Neuronal stem cell (in vitro differentiated cells): ENCODE results near the gene SFMBT2.

Experiments
- DNase-seq: peaks from one replicate; pipeline ENCODE4 v3.0.0-alpha.2; 2013; ENCODE audit warnings: low spot score
- H2AFZ ChIP-seq: one replicate; pipeline ENCODE4 v1.6.1; 2013; ENCODE audit warnings: mild to moderate bottlenecking, low read length, inconsistent platforms
- H2AK5ac ChIP-seq: 2 replicates; pipeline ENCODE4 v1.6.1; 2013; ENCODE audit warnings: low read depth, mild to moderate bottlenecking, inconsistent platforms, low read length, moderate library complexity, mixed read lengths
- H2BK120ac ChIP-seq: 2 replicates; pipeline ENCODE4 v1.6.1; 2013; ENCODE audit warnings: low read depth, mild to moderate bottlenecking, inconsistent platforms, low read length, moderate library complexity, mixed read lengths
- H2BK12ac ChIP-seq: one replicate; pipeline ENCODE4 v1.6.1; 2013; ENCODE audit warnings: low read length, inconsistent platforms
- H2BK15ac ChIP-seq: 2 replicates; pipeline ENCODE4 v1.6.1; 2013; ENCODE audit warnings: mild to moderate bottlenecking, low read length, inconsistent platforms, mixed read lengths
- H2BK5ac ChIP-seq: one replicate; pipeline ENCODE4 v1.6.1; 2013; ENCODE audit warnings: inconsistent platforms, mild to moderate bottlenecking, low read length, moderate library complexity
- H3K14ac ChIP-seq: one replicate; pipeline ENCODE4 v1.6.1; 2013; ENCODE audit warnings: low read length, inconsistent platforms
- H3K18ac ChIP-seq: 2 replicates; pipeline ENCODE4 v1.6.1; 2013; ENCODE audit warnings: low read length, inconsistent platforms
- H3K23ac ChIP-seq: 2 replicates; pipeline ENCODE4 v1.6.1; 2013; ENCODE audit warnings: low read depth, mild to moderate bottlenecking, mixed read lengths, low read length, inconsistent platforms; ENCODE audit not compliant: poor library complexity
- H3K27ac ChIP-seq: replicated peaks from 3 replicates; pipeline ENCODE4 v1.5.1; 2013; ENCODE audit warnings: low read length, inconsistent platforms
- H3K27me3 ChIP-seq, 3 experiments: 2 replicates each; pipeline ENCODE4 v1.6.1; 2013; ENCODE audit warnings: low read length in 3 of 3, mild to moderate bottlenecking in 2 of 3, inconsistent platforms in 1 of 3, low read depth in 1 of 3, mixed read lengths in 1 of 3, moderate library complexity in 1 of 3; ENCODE audit not compliant: control insufficient read depth in 3 of 3, insufficient read depth in 3 of 3
- H3K36me3 ChIP-seq, 2 donors: replicated peaks in 1 of 2; 2 replicates each; pipeline ENCODE4 v1.6.1; 2013; ENCODE audit warnings: low read length in 2 of 2; ENCODE audit not compliant: control insufficient read depth in 2 of 2, insufficient read depth in 2 of 2
- H3K4ac ChIP-seq: 2 replicates; pipeline ENCODE4 v1.6.1; 2013; ENCODE audit warnings: inconsistent platforms, mild to moderate bottlenecking, low read length, moderate library complexity
- H3K4me1 ChIP-seq, 2 donors: 1 replicate in 1 of 2; 2 replicates in 1 of 2; pipeline ENCODE4 v1.6.1; 2013; ENCODE audit warnings: low read length in 2 of 2, low read depth in 1 of 2; ENCODE audit not compliant: control insufficient read depth in 2 of 2, insufficient read depth in 1 of 2
- H3K4me2 ChIP-seq: one replicate; pipeline ENCODE4 v1.6.1; 2013; ENCODE audit warnings: mild to moderate bottlenecking, low read length, inconsistent platforms; ENCODE audit not compliant: insufficient read depth, poor library complexity, severe bottlenecking
- H3K4me3 ChIP-seq, 2 donors: 2 replicates each; pipeline ENCODE4 v1.5.1; 2013; ENCODE audit warnings: low read length in 2 of 2, mild to moderate bottlenecking in 2 of 2, inconsistent platforms in 1 of 2, moderate library complexity in 1 of 2
- H3K79me1 ChIP-seq: one replicate; pipeline ENCODE4 v1.6.1; 2013; ENCODE audit warnings: low read depth, mild to moderate bottlenecking, inconsistent platforms, low read length, moderate library complexity
- H3K9ac ChIP-seq: one replicate; pipeline ENCODE4 v1.6.1; 2013; ENCODE audit warnings: mild to moderate bottlenecking, low read depth, low read length, inconsistent platforms; ENCODE audit not compliant: poor library complexity
- H3K9me3 ChIP-seq, 2 donors: replicated peaks in 1 of 2; 2 replicates each; pipeline versions ENCODE3 to v1.6.1; 2013; ENCODE audit warnings: low read length in 2 of 2, mild to moderate bottlenecking in 2 of 2, inconsistent platforms in 1 of 2, low read depth in 1 of 2, mixed read lengths in 1 of 2, moderate library complexity in 1 of 2; ENCODE audit not compliant: control insufficient read depth in 2 of 2, insufficient read depth in 1 of 2
- H4K8ac ChIP-seq: one replicate; pipeline ENCODE4 v1.6.1; 2013; ENCODE audit warnings: low read depth, mild to moderate bottlenecking, inconsistent platforms, low read length, moderate library complexity
- H4K91ac ChIP-seq: one replicate; pipeline ENCODE4 v1.6.1; 2013; ENCODE audit warnings: low read length, low read depth, mild to moderate bottlenecking, inconsistent platforms; ENCODE audit not compliant: poor library complexity
- WGBS, 2 donors: extraction: QIAGEN DNeasy Blood & Tissue Kit; methylation state at CpG; one replicate each; pipeline ENCODE4 v1.1.7; 2013; ENCODE audit warnings: missing lambda C conversion rate in 2 of 2, mixed read lengths in 1 of 2; ENCODE audit not compliant: insufficient read length in 2 of 2, insufficient replicate concordance in 1 of 2; ENCODE audit errors: extremely low coverage in 2 of 2; 5-methylcytosine and 5-hydroxymethylcytosine counted together

The SFMBT2 gene

GRCh38 chr10:7122561-7122960 lies 288.3 kb downstream of the SFMBT2 start:
- no peak overlapping the region for H2AFZ ChIP-seq
- H2BK5ac ChIP-seq, result no peak overlapping the region
- H3K4ac ChIP-seq, result no peak overlapping the region
- no peak overlapping the region for H3K14ac ChIP-seq
- no peaks in the 10 kb centered on the region for H3K79me1 ChIP-seq
- no peak for DNase-seq
- no peak overlapping the region for H3K27ac ChIP-seq
- no peak overlapping the region for H3K4me2 ChIP-seq
- no peaks in the 10 kb centered on the region for H3K27me3 ChIP-seq
- H3K9me3 ChIP-seq, result no peaks in the 10 kb centered on the region
- no peak overlapping the region for H4K8ac ChIP-seq
- no peak overlapping the region for H3K9ac ChIP-seq
- no peak overlapping the region for H4K91ac ChIP-seq
- no peak overlapping the region for H3K23ac ChIP-seq
- no peak overlapping the region for H2BK15ac ChIP-seq
- no peak overlapping the region for H2BK12ac ChIP-seq
- no peak overlapping the region for H3K4me3 ChIP-seq
- H3K18ac ChIP-seq, result no peak overlapping the region
- no peak overlapping the region for H2AK5ac ChIP-seq
- no peaks in the 10 kb centered on the region for H3K36me3 ChIP-seq
- no peaks in the 10 kb centered on the region for H3K4me1 ChIP-seq
- no CpG with 5 or more reads among the region's 3 CpGs for WGBS, 2 donors
- H2BK120ac ChIP-seq, result no peak overlapping the region

DNA sequence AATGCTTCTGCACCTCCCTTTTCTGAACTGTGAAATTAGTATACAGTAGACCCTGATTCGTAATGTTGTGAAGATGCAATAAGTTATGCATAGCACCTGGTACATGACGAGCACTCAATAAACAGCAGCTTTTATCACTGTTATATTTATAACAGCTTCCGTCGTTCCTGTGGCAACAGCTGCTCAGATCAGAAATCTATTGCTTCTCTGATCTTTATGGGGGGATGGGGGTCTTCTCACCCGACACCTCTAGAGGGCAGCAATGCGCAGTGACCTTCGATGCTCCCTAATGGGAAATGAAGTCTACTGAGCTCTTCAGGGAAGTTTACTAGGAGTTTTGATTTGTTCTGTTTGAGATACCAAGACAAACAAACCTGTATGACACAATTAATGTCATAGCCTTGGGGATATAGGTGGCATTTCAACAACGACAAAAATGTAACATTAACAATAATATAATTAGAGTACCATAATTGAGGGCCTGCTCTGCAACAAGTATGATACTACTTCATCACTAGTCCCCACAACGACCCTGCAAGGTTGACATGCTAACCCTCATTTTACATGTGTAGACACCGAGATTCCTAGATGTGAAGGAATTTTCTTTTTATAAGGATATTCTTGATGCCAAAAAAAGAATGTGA lies 289.6 kb downstream of the SFMBT2 start:
- Histone ChIP-seq H3K14ac (no peak overlapping the region), H2BK15ac (no peak overlapping the region), H3K27me3 (no peaks in the 10 kb centered on the region), H2BK12ac (no peak overlapping the region), H3K18ac (no peak overlapping the region), H3K9me3 (no peaks in the 10 kb centered on the region), H3K23ac (no peak overlapping the region), H4K91ac (no peak overlapping the region), H2BK5ac (no peak overlapping the region), H2BK120ac (no peak overlapping the region), H3K4me3 (no peak overlapping the region), H3K4me1 (no peaks in the 10 kb centered on the region), H2AFZ (no peak overlapping the region), H3K27ac (no peak overlapping the region), H3K4me2 (no peak overlapping the region), H3K79me1 (no peaks in the 10 kb centered on the region), H4K8ac (no peak overlapping the region), H2AK5ac (no peak overlapping the region), H3K4ac (no peak overlapping the region), H3K36me3 (no peaks in the 10 kb centered on the region), H3K9ac (no peak overlapping the region)
- no CpG with 5 or more reads among the region's 10 CpGs for WGBS, 2 donors
- DNase-seq, result peak; percentile 54

- no peaks in the 10 kb centered on the region for H3K36me3 ChIP-seq
- H3K27me3 ChIP-seq, result no peaks in the 10 kb centered on the region
- no peak overlapping the region for H2AFZ ChIP-seq
- no peak overlapping the region for H2BK120ac ChIP-seq
- H3K4me3 ChIP-seq, result no peak overlapping the region
- H4K91ac ChIP-seq, result no peak overlapping the region
- WGBS, 2 donors, result no CpG with 5 or more reads among the region's 14 CpGs
- no peaks in the 10 kb centered on the region for H3K9me3 ChIP-seq
- no peak overlapping the region for H3K14ac ChIP-seq
- no peak overlapping the region for H3K4ac ChIP-seq
- H3K27ac ChIP-seq, result no peak overlapping the region
- no peak overlapping the region for H2BK12ac ChIP-seq
- no peak overlapping the region for H3K18ac ChIP-seq
- H2BK15ac ChIP-seq, result no peak overlapping the region
- H3K4me1 ChIP-seq, result no peaks in the 10 kb centered on the region
- DNase-seq, result no peak
- H3K79me1 ChIP-seq, result no peaks in the 10 kb centered on the region
- H3K9ac ChIP-seq, result no peak overlapping the region
- H4K8ac ChIP-seq, result no peak overlapping the region
- H3K23ac ChIP-seq, result no peak overlapping the region
- H2AK5ac ChIP-seq, result no peak overlapping the region
- H2BK5ac ChIP-seq, result no peak overlapping the region
- no peak overlapping the region for H3K4me2 ChIP-seq
Measured at GRCh38 chr10:7119325-7120015, 291.4 kb downstream of the SFMBT2 start.

GRCh38 chr10:7117806-7118674 lies 292.8 kb downstream of the SFMBT2 start:
- Histone ChIP-seq H4K8ac (no peak overlapping the region), H3K23ac (no peak overlapping the region), H2BK12ac (no peak overlapping the region), H4K91ac (no peak overlapping the region), H2AFZ (no peak overlapping the region), H3K27ac (no peak overlapping the region), H3K9ac (no peak overlapping the region), H3K4me3 (no peak overlapping the region), H3K4me2 (no peak overlapping the region), H2BK15ac (no peak overlapping the region), H3K36me3 (no peaks in the 10 kb centered on the region), H3K27me3 (no peaks in the 10 kb centered on the region), H2BK120ac (no peak overlapping the region), H3K9me3 (no peaks in the 10 kb centered on the region), H3K4ac (no peak overlapping the region), H2AK5ac (no peak overlapping the region), H3K18ac (no peak overlapping the region), H3K14ac (no peak overlapping the region), H3K79me1 (no peaks in the 10 kb centered on the region), H2BK5ac (no peak overlapping the region), H3K4me1 (no peaks in the 10 kb centered on the region)
- no CpG with 5 or more reads among the region's 17 CpGs for WGBS, 2 donors
- DNase-seq, result no peak
